Measurements from ENCODE around the gene SELE.

SELE gene

GRCh38 chr1:169733924-169734323 is at the start of gene SELE:
Gene SELE (minus strand): TSS chr1:169734079. CDS start chr1:169733612, 467 bp downstream.
- DNase-seq (ENCODE audit: low spot score) (no peak), ATAC-seq (ENCODE audit: low read depth) (no peak)
- no peaks in the 10 kb centered on the region for H3K4me1 ChIP-seq (ENCODE audit: insufficient read depth, poor library complexity, severe bottlenecking)
- no peak for TF ChIP-seq CTCF (IDR thresholded peaks at IDR 0.05; ENCODE audit: poor library complexity, severe bottlenecking)
- H3K4me3 ChIP-seq (ENCODE audit: severe bottlenecking) = no peak within 1 kb of the TSS
- H3K36me3 ChIP-seq (ENCODE audit: low read depth) = no peaks in the 10 kb centered on the region
- H3K9me3 ChIP-seq (ENCODE audit: severe bottlenecking) = no peaks in the 10 kb centered on the region
- no peak within 1 kb of the TSS for H3K27ac ChIP-seq (ENCODE audit: poor library complexity, severe bottlenecking)
- peaks cover 4% of the 10 kb centered on the region for H3K27me3 ChIP-seq (ENCODE audit: insufficient read depth, poor library complexity, severe bottlenecking)

GRCh38 chr1:169782596-169782995 is 48.7 kb upstream of the SELE start:
- no peaks in the 10 kb centered on the region for H3K36me3 ChIP-seq (ENCODE audit: low read depth)
- H3K9me3 ChIP-seq (ENCODE audit: severe bottlenecking) = no peaks in the 10 kb centered on the region
- DNase-seq (ENCODE audit: low spot score) (no peak), ATAC-seq (ENCODE audit: low read depth) (no peak)
- H3K27ac ChIP-seq (ENCODE audit: poor library complexity, severe bottlenecking) = peak overlapping the region; percentile 74
- no peak overlapping the region for H3K4me3 ChIP-seq (ENCODE audit: severe bottlenecking)
- no peak for TF ChIP-seq CTCF (IDR thresholded peaks at IDR 0.05; ENCODE audit: poor library complexity, severe bottlenecking)
- H3K27me3 ChIP-seq (ENCODE audit: insufficient read depth, poor library complexity, severe bottlenecking) = no peaks in the 10 kb centered on the region
- H3K4me1 ChIP-seq (ENCODE audit: insufficient read depth, poor library complexity, severe bottlenecking) = peaks cover 23% of the 10 kb centered on the region

GRCh38 chr1:169779970-169780369 is 46.1 kb upstream of the SELE start:
- Histone ChIP-seq H3K4me1 (ENCODE audit: insufficient read depth, poor library complexity, severe bottlenecking) (peaks cover 23% of the 10 kb centered on the region), H3K27me3 (ENCODE audit: insufficient read depth, poor library complexity, severe bottlenecking) (no peaks in the 10 kb centered on the region), H3K36me3 (ENCODE audit: low read depth) (no peaks in the 10 kb centered on the region), H3K9me3 (ENCODE audit: severe bottlenecking) (no peaks in the 10 kb centered on the region), H3K4me3 (ENCODE audit: severe bottlenecking) (no peak overlapping the region), H3K27ac (ENCODE audit: poor library complexity, severe bottlenecking) (peak overlapping the region; percentile 74)
- ATAC-seq (ENCODE audit: low read depth) (peak; percentile 26; the same call in 1 of the 3 replicates), DNase-seq (ENCODE audit: low spot score) (no peak)
- no peak for TF ChIP-seq CTCF (IDR thresholded peaks at IDR 0.05; ENCODE audit: poor library complexity, severe bottlenecking)

GRCh38 chr1:169779150-169779549 is 45.3 kb upstream of the SELE start:
- H3K4me1 ChIP-seq (ENCODE audit: insufficient read depth, poor library complexity, severe bottlenecking) = peaks cover 23% of the 10 kb centered on the region
- ATAC-seq (ENCODE audit: low read depth) (no peak), DNase-seq (ENCODE audit: low spot score) (no peak)
- H3K4me3 ChIP-seq (ENCODE audit: severe bottlenecking) = no peak overlapping the region
- no peaks in the 10 kb centered on the region for H3K36me3 ChIP-seq (ENCODE audit: low read depth)
- H3K27me3 ChIP-seq (ENCODE audit: insufficient read depth, poor library complexity, severe bottlenecking) = no peaks in the 10 kb centered on the region
- TF ChIP-seq CTCF (IDR thresholded peaks at IDR 0.05; ENCODE audit: poor library complexity, severe bottlenecking) = no peak
- H3K9me3 ChIP-seq (ENCODE audit: severe bottlenecking) = no peaks in the 10 kb centered on the region
- H3K27ac ChIP-seq (ENCODE audit: poor library complexity, severe bottlenecking) = peak overlapping the region; percentile 74

GRCh38 chr1:169776440-169776839 is 42.6 kb upstream of the SELE start:
- no peaks in the 10 kb centered on the region for H3K36me3 ChIP-seq (ENCODE audit: low read depth)
- no peaks in the 10 kb centered on the region for H3K9me3 ChIP-seq (ENCODE audit: severe bottlenecking)
- no peak overlapping the region for H3K27ac ChIP-seq (ENCODE audit: poor library complexity, severe bottlenecking)
- H3K4me3 ChIP-seq (ENCODE audit: severe bottlenecking) = no peak overlapping the region
- TF ChIP-seq CTCF (IDR thresholded peaks at IDR 0.05; ENCODE audit: poor library complexity, severe bottlenecking) = no peak
- ATAC-seq (ENCODE audit: low read depth) = no peak
- no peaks in the 10 kb centered on the region for H3K27me3 ChIP-seq (ENCODE audit: insufficient read depth, poor library complexity, severe bottlenecking)
- peaks cover 14% of the 10 kb centered on the region for H3K4me1 ChIP-seq (ENCODE audit: insufficient read depth, poor library complexity, severe bottlenecking)
- DNase-seq (ENCODE audit: low spot score) = no peak

All from RWPE2 (cell line).